GM19023 (cell line): Measurements from ENCODE around the gene METTL22.
A peak's percentile ranks its signal among the peaks of the same experiment; 100 is the strongest.

Experiments used
- ATAC-seq: cut with Tn5 transposase; IDR thresholded peaks from one replicate; pipeline ENCODE4 v1.9.1; 2021; ENCODE audit warnings: mild to moderate bottlenecking, moderate library complexity; ENCODE audit not compliant: unreplicated experiment

Gene METTL22

GRCh38 chr16:8663192-8664089 lies 41.9 kb downstream of the METTL22 start:
- ATAC-seq = no peak

GRCh38 chr16:8665529-8665928 lies 44.0 kb downstream of the METTL22 start:
- ATAC-seq = no peak

- no peak for ATAC-seq
These were observed 46.0 kb downstream of the METTL22 start for GRCh38 chr16:8667492-8667891.

- no peak for ATAC-seq
These were observed 46.6 kb downstream of the METTL22 start for GRCh38 chr16:8668113-8668512.

- ATAC-seq = no peak
These were observed 48.0 kb downstream of the METTL22 start for GRCh38 chr16:8669481-8669880.

GRCh38 chr16:8670014-8670560 lies 48.6 kb downstream of the METTL22 start:
- ATAC-seq = no peak

- peak; percentile 46 for ATAC-seq
These were observed 52.3 kb downstream of the METTL22 start for GRCh38 chr16:8673611-8674412.

- ATAC-seq = peak; percentile 100
These were observed 53.0 kb downstream of the METTL22 start, which contains the start of gene ABAT for GRCh38 chr16:8674413-8675022. TSS of gene ABAT (plus strand) at chr16:8674617. CDS start at chr16:8735740, 61,123 bp downstream.

- no peak for ATAC-seq
These were observed 54.0 kb downstream of the METTL22 start for GRCh38 chr16:8675183-8676159.

GRCh38 chr16:8676160-8676547 lies 54.7 kb downstream of the METTL22 start:
- no peak for ATAC-seq

GRCh38 chr16:8676737-8677375 lies 55.4 kb downstream of the METTL22 start:
- no peak for ATAC-seq

- ATAC-seq = no peak
These were observed 56.0 kb downstream of the METTL22 start for GRCh38 chr16:8677481-8677880.

- ATAC-seq = no peak
These were observed 56.8 kb downstream of the METTL22 start for GRCh38 chr16:8678068-8678927.

GRCh38 chr16:8679151-8679550 lies 57.7 kb downstream of the METTL22 start:
- ATAC-seq = no peak

- ATAC-seq = no peak
These were observed 61.2 kb downstream of the METTL22 start for GRCh38 chr16:8682551-8683259.

- ATAC-seq = no peak
These were observed 62.1 kb downstream of the METTL22 start for GRCh38 chr16:8683640-8684039.

- no peak for ATAC-seq
These were observed 64.1 kb downstream of the METTL22 start for GRCh38 chr16:8685617-8686016.
